ENCODE data around the gene ARPP19.
"Not testable (repeated sequence)": the region's sequence is repeated elsewhere in the genome, so short reads cannot be mapped to it uniquely, and the experiment has no call there.

Gene ARPP19

GRCh38 chr15:52568601-52569585 lies at the start of gene ARPP19:
Gene ARPP19 (minus strand): TSS chr15:52569030. CDS start chr15:52568892, 138 bp downstream.
- peak; percentile 69 for DNase-seq

- DNase-seq = no peak
Observed at GRCh38 chr15:52617026-52617425, 48.2 kb upstream of the ARPP19 start.

- no peak for DNase-seq
Observed at GRCh38 chr15:52615302-52615701, 46.5 kb upstream of the ARPP19 start.

- DNase-seq = no peak
Observed at GRCh38 chr15:52609593-52609992, 40.8 kb upstream of the ARPP19 start.

- no peak for DNase-seq
Observed at GRCh38 chr15:52584414-52584813, 15.6 kb upstream of the ARPP19 start.

GRCh38 chr15:52579852-52580251 lies 11.0 kb upstream of the ARPP19 start:
- DNase-seq = no peak

GRCh38 chr15:52576692-52577091 lies 7.9 kb upstream of the ARPP19 start:
- DNase-seq = no peak

- not testable (repeated sequence) for DNase-seq
Observed at GRCh38 chr15:52575573-52575972, 6.7 kb upstream of the ARPP19 start.

GRCh38 chr15:52575072-52575471 lies 6.2 kb upstream of the ARPP19 start:
- no peak for DNase-seq

GRCh38 chr15:52574623-52575022 lies 5.8 kb upstream of the ARPP19 start:
- not testable (repeated sequence) for DNase-seq

GRCh38 chr15:52567871-52568600 lies 794 bp downstream of the ARPP19 start:
- no peak for DNase-seq

GRCh38 chr15:52566889-52567288 lies 1.9 kb downstream of the ARPP19 start:
- no peak for DNase-seq

- not testable (repeated sequence) for DNase-seq
Observed at GRCh38 chr15:52565417-52566358, 3.1 kb downstream of the ARPP19 start.

GRCh38 chr15:52563501-52564060 lies 5.2 kb downstream of the ARPP19 start:
- no peak for DNase-seq

GRCh38 chr15:52559575-52559974 lies 9.3 kb downstream of the ARPP19 start:
- DNase-seq = no peak

- no peak for DNase-seq
Observed at GRCh38 chr15:52559022-52559421, 9.8 kb downstream of the ARPP19 start.

GRCh38 chr15:52558196-52558595 lies 10.6 kb downstream of the ARPP19 start:
- no peak for DNase-seq

GRCh38 chr15:52557274-52557641 lies 11.6 kb downstream of the ARPP19 start:
- DNase-seq = no peak

GRCh38 chr15:52556524-52557273 lies 12.1 kb downstream of the ARPP19 start:
- no peak for DNase-seq

- DNase-seq = no peak
Observed at GRCh38 chr15:52552303-52552702, 16.5 kb downstream of the ARPP19 start.

GRCh38 chr15:52551762-52552161 lies 17.1 kb downstream of the ARPP19 start:
- DNase-seq = no peak

GRCh38 chr15:52551186-52551585 lies 17.6 kb downstream of the ARPP19 start:
- DNase-seq = not testable (repeated sequence)
